ENCODE results near the gene ZNF219.

The ZNF219 gene

DNA sequence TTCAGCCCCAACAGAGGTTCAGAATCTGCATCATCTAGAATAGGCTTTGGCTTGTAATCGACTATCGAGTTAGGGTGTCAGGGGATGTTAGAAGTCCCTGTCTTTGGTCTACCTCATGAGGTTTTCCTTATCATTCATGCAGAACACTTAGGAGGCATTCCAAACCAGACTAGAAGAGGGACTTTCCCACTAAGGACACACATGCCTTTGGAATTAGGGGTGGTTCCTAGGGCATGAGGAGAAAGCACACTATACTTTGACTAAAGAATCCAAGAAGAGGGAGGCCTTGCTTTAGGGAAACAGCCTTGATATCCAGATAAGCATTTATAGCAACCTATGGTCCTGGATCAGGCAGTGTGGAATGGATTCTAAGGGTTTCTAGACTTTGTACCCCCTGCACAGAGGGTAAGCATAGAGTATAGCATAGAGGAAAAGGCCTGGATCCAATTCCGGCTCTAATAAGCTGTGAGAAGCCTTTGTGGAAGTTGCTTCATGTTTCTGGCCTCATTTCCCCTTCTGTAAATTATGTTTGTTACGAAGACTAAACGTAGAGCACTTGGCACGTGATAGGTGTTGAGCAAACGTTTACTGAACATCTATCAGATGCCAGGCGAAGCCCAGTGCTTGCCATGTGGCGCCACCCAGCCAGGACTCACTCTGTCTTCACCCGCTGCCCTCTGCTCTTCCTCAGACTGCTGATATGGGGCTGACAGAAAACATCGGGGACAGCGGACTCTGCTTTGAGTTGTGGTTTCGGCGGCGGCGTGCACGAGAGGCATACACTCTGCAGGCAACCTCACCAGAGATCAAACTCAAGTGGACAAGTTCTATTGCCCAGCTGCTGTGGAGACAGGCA, 13.2 kb downstream of the ZNF219 start:
- H3K27me3 Mint-ChIP-seq, result no peaks in the 10 kb centered on the region
- H3K4me3 Mint-ChIP-seq, result no peak overlapping the region
- no peak overlapping the region for H3K27ac Mint-ChIP-seq
- H3K4me1 Mint-ChIP-seq (ENCODE audit: low read depth), result peaks cover 26% of the 10 kb centered on the region
- H3K36me3 Mint-ChIP-seq, result no peaks in the 10 kb centered on the region
- H3K9me3 Mint-ChIP-seq (ENCODE audit: low read depth), result no peaks in the 10 kb centered on the region

DNA sequence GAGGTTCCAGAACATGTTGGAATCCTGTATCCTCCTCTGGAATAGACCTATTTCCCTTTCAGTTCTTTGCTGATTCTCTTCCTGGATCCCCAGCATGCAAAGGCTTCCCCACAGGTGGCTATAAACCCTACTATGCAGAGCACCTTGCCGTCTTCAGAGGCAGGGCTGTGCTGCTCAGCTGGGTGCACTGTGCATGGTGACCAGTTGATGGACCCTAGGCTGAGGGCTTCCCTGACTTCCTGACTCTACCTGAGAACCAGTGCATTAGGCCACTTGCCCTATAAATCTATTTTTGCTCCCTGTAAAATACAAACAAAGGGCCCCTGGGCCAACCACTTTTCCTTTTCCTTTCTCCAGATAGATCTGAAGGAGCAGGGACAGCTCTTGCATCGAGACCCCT, 14.1 kb downstream of the ZNF219 start:
- H3K4me1 Mint-ChIP-seq (ENCODE audit: low read depth), result peaks cover 26% of the 10 kb centered on the region
- no peak overlapping the region for H3K27ac Mint-ChIP-seq
- H3K9me3 Mint-ChIP-seq (ENCODE audit: low read depth), result no peaks in the 10 kb centered on the region
- no peaks in the 10 kb centered on the region for H3K27me3 Mint-ChIP-seq
- H3K4me3 Mint-ChIP-seq, result no peak overlapping the region
- H3K36me3 Mint-ChIP-seq, result no peaks in the 10 kb centered on the region

GRCh38 chr14:21083565-21084325, 14.7 kb downstream of the ZNF219 start:
- Mint-ChIP-seq H3K36me3 (no peaks in the 10 kb centered on the region), H3K9me3 (ENCODE audit: low read depth) (no peaks in the 10 kb centered on the region), H3K4me1 (ENCODE audit: low read depth) (peaks cover 21% of the 10 kb centered on the region), H3K27ac (no peak overlapping the region), H3K27me3 (no peaks in the 10 kb centered on the region), H3K4me3 (no peak overlapping the region)

DNA sequence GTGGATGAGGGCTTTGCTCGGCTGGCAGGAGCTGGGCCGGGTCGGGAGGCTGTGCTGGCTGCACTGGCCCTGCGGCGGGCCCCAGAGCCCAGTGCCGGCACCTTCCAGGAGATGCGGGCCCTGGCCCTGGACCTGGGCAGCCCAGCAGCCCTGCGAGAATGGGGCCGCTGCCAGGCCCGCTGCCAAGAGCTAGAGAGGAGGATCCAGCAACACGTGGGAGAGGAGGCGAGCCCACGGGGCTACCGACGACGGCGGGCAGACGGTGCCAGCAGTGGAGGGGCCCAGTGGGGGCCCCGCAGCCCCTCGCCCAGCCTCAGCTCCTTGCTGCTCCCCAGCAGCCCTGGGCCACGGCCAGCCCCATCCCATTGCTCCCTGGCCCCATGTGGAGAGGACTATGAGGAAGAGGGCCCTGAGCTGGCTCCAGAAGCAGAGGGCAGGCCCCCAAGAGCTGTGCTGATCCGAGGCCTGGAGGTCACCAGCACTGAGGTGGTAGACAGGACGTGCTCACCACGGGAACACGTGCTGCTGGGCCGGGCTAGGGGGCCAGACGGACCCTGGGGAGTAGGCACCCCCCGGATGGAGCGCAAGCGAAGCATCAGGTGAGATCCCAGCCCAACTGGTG, 16.8 kb downstream of the ZNF219 start:
- Mint-ChIP-seq H3K27ac (no peak overlapping the region), H3K9me3 (ENCODE audit: low read depth) (no peaks in the 10 kb centered on the region), H3K36me3 (no peaks in the 10 kb centered on the region), H3K4me3 (no peak overlapping the region), H3K4me1 (ENCODE audit: low read depth) (peaks cover 8% of the 10 kb centered on the region), H3K27me3 (no peaks in the 10 kb centered on the region)

- Mint-ChIP-seq H3K9me3 (ENCODE audit: low read depth) (no peaks in the 10 kb centered on the region), H3K4me3 (no peak overlapping the region), H3K36me3 (no peaks in the 10 kb centered on the region), H3K27me3 (no peaks in the 10 kb centered on the region), H3K27ac (no peak overlapping the region), H3K4me1 (ENCODE audit: low read depth) (no peaks in the 10 kb centered on the region)
These were observed 19.7 kb downstream of the ZNF219 start for GRCh38 chr14:21078726-21079125.

- Mint-ChIP-seq H3K27me3 (peaks cover 1% of the 10 kb centered on the region), H3K27ac (no peak overlapping the region), H3K9me3 (ENCODE audit: low read depth) (no peaks in the 10 kb centered on the region), H3K36me3 (no peaks in the 10 kb centered on the region), H3K4me1 (ENCODE audit: low read depth) (no peaks in the 10 kb centered on the region), H3K4me3 (no peak overlapping the region)
These were observed 20.2 kb downstream of the ZNF219 start for GRCh38 chr14:21078287-21078686.

DNA sequence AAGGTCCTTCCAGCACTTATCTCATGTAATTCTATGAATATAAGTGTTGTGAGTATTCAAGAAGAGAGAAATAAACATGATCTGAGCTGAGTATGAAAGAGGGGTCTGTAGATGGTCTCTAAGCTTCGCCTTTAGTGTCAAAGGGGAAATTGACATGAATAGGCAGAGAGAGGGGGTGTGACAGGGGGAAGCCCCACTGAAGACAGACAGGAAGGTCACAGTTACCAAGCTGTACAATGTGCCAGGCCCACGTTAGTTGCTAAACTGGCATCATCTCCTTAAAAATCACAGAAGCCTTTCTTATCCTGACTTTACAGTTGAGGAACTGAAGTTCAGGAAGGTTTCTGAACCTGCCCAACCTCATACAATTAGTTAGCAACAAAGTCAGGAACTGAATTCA, 20.8 kb downstream of the ZNF219 start:
- no peaks in the 10 kb centered on the region for H3K9me3 Mint-ChIP-seq (ENCODE audit: low read depth)
- H3K27ac Mint-ChIP-seq, result no peak overlapping the region
- no peaks in the 10 kb centered on the region for H3K4me1 Mint-ChIP-seq (ENCODE audit: low read depth)

DNA sequence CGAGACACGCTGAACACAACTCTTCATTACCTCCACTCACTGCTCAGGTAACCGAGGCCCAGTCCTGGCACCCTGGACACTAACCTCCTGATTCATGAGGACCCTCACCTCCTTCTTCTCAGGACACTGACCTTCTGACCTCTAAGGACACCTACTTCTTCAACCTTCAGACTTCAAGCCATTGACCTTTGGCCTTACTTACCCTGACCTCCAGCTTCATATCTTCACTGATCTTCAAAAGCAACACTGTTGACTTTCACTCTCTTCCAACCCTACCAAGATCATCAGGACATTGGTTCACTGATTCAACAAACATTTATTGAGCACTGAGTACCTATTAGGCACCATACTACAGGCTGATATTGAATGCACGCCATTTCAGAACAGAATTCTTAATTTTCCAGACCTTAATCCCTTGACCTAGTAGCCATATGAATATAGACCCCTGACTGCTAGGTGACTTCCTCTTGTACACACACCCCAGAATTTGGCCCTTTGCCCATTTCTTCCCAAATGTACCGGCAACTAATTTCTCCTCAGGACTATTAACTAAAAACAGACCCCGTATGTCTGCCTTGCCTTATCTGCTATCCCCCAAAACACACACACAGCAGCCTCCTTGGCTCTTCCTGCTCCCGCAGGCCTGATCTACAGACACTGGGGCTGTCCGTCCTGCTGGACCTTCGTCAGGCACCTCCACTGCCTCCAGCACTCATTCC, 22.6 kb downstream of the ZNF219 start:
- no peaks in the 10 kb centered on the region for H3K9me3 Mint-ChIP-seq (ENCODE audit: low read depth)
- no peak overlapping the region for H3K27ac Mint-ChIP-seq
- H3K4me1 Mint-ChIP-seq (ENCODE audit: low read depth), result peaks cover 13% of the 10 kb centered on the region
- H3K36me3 Mint-ChIP-seq, result no peaks in the 10 kb centered on the region
- H3K4me3 Mint-ChIP-seq, result no peak overlapping the region
- H3K27me3 Mint-ChIP-seq, result peaks cover 11% of the 10 kb centered on the region

More for the DNA sequence above, 20.8 kb downstream of the ZNF219 start:
- Mint-ChIP-seq H3K27me3 (peaks cover 3% of the 10 kb centered on the region), H3K36me3 (no peaks in the 10 kb centered on the region), H3K4me3 (no peak overlapping the region)

DNA sequence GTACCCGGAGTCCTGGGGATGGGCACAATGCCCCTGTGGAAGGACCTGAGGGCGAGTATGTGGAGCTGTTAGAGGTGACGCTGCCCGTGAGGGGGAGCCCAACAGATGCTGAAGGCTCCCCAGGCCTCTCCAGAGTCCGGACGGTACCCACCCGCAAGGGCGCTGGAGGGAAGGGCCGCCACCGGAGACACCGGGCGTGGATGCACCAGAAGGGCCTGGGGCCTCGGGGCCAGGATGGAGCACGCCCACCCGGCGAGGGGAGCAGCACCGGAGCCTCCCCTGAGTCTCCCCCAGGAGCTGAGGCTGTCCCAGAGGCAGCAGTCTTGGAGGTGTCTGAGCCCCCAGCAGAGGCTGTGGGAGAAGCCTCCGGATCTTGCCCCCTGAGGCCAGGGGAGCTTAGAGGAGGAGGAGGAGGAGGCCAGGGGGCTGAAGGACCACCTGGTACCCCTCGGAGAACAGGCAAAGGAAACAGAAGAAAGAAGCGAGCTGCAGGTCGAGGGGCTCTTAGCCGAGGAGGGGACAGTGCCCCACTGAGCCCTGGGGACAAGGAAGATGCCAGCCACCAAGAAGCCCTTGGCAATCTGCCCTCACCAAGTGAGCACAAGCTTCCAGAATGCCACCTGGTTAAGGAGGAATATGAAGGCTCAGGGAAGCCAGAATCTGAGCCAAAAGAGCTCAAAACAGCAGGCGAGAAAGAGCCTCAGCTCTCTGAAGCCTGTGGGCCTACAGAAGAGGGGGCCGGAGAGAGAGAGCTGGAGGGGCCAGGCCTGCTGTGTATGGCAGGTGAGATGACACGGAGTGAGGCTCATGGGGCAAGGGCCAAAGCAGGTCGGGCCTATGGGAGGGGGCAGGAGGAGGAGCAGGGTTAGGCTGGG, 23.8 kb downstream of the ZNF219 start:
- H3K36me3 Mint-ChIP-seq, result no peaks in the 10 kb centered on the region
- H3K9me3 Mint-ChIP-seq (ENCODE audit: low read depth), result no peaks in the 10 kb centered on the region
- H3K4me3 Mint-ChIP-seq, result no peak overlapping the region
- H3K27me3 Mint-ChIP-seq, result peaks cover 11% of the 10 kb centered on the region
- H3K27ac Mint-ChIP-seq, result no peak overlapping the region
- peaks cover 18% of the 10 kb centered on the region for H3K4me1 Mint-ChIP-seq (ENCODE audit: low read depth)

DNA sequence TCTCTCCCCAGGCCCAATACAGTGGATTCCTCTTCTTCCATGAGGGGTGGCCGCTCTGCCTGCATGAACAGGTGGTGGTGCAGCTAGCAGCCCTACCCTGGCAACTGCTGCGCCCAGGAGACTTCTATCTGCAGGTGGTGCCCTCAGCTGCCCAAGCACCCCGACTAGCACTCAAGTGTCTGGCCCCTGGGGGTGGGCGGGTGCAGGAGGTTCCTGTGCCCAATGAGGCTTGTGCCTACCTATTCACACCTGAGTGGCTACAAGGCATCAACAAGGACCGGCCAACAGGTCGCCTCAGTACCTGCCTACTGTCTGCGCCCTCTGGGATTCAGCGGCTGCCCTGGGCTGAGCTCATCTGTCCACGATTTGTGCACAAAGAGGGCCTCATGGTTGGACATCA, 24.5 kb downstream of the ZNF219 start:
- Mint-ChIP-seq H3K4me1 (ENCODE audit: low read depth) (peaks cover 24% of the 10 kb centered on the region), H3K9me3 (ENCODE audit: low read depth) (no peaks in the 10 kb centered on the region), H3K4me3 (no peak overlapping the region), H3K27ac (no peak overlapping the region), H3K36me3 (no peaks in the 10 kb centered on the region), H3K27me3 (peaks cover 15% of the 10 kb centered on the region)

GRCh38 chr14:21072781-21073339, 25.6 kb downstream of the ZNF219 start:
- Mint-ChIP-seq H3K9me3 (ENCODE audit: low read depth) (no peaks in the 10 kb centered on the region), H3K27me3 (peaks cover 23% of the 10 kb centered on the region), H3K27ac (no peak overlapping the region), H3K4me3 (peak overlapping the region; percentile 81), H3K4me1 (ENCODE audit: low read depth) (peaks cover 29% of the 10 kb centered on the region), H3K36me3 (no peaks in the 10 kb centered on the region)

DNA sequence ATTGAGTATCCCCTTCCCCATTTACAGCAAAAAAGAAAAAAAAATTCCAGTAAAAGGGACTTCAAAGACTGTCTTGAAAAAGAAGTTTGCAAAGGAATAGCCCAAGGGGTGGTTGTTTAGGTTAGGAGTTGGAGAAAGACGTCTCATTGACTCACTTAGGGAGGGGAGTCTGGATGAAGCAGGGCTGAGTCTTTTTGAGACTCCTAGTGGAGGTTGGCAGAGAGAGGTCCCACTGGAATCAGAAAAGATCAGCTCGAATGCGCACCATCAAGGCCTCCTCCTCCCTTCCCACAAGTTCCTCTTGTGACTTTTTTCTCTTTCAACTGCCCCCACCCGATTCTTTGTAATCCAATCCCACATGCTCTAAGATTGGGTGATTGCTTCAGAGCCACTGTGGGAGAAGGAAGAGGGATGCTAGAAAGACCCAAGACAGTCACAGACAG, 26.4 kb downstream of the ZNF219 start:
- Mint-ChIP-seq H3K27me3 (peaks cover 29% of the 10 kb centered on the region), H3K4me3 (peak overlapping the region; percentile 81), H3K27ac (no peak overlapping the region), H3K36me3 (no peaks in the 10 kb centered on the region), H3K9me3 (ENCODE audit: low read depth) (no peaks in the 10 kb centered on the region), H3K4me1 (ENCODE audit: low read depth) (peaks cover 29% of the 10 kb centered on the region)

- Mint-ChIP-seq H3K9me3 (ENCODE audit: low read depth) (no peaks in the 10 kb centered on the region), H3K4me3 (peak overlapping the region; percentile 81), H3K27me3 (peaks cover 33% of the 10 kb centered on the region), H3K4me1 (ENCODE audit: low read depth) (peaks cover 29% of the 10 kb centered on the region), H3K36me3 (no peaks in the 10 kb centered on the region), H3K27ac (no peak overlapping the region)
These were observed 27.0 kb downstream of the ZNF219 start for GRCh38 chr14:21071225-21072030.

Measured in activated naive CD8-positive, alpha-beta T cell (primary cell).